Lung (tissue), 16 donors: ENCODE measurements around the gene C3orf33. TPM values are rescaled to one million over a fixed set of nuclear protein-coding genes. Genes with fewer than 3 reads are reported as not detected.

Source experiments
- ATAC-seq: fragments of 200-7000 bp; cut with Tn5 transposase; one replicate; pipeline ENCODE4 v1.9.1; 2020; ENCODE audit warnings: moderate number of reproducible peaks; ENCODE audit not compliant: insufficient read depth, low FRiP score
- DNase-seq, 3 donors: peaks; one replicate each; pipeline ENCODE4 v3.0.0-alpha.2; 2013 to 2017
- H3K27ac ChIP-seq, 2 donors: one replicate each; pipeline ENCODE4 v1.5.1; 2013; ENCODE audit warnings: mild to moderate bottlenecking in 2 of 2, moderate library complexity in 2 of 2, control low read depth in 1 of 2, inconsistent platforms in 1 of 2, low read depth in 1 of 2, low read length in 1 of 2
- H3K27me3 ChIP-seq, 3 donors: one replicate each; pipeline ENCODE4 v1.5.1; 2013; ENCODE audit warnings: low read length in 2 of 3; ENCODE audit not compliant: control insufficient read depth in 3 of 3, insufficient read depth in 3 of 3
- H3K36me3 ChIP-seq, 4 donors: one replicate each; pipeline ENCODE4 v1.5.1; 2013; ENCODE audit warnings: low read length in 4 of 4, mild to moderate bottlenecking in 1 of 4, moderate library complexity in 1 of 4; ENCODE audit not compliant: control insufficient read depth in 4 of 4, insufficient read depth in 4 of 4
- H3K4me1 ChIP-seq, 5 donors: one replicate each; pipeline ENCODE4 v1.5.1; 2013; ENCODE audit warnings: low read length in 5 of 5, mild to moderate bottlenecking in 2 of 5, moderate library complexity in 1 of 5; ENCODE audit not compliant: control insufficient read depth in 5 of 5, insufficient read depth in 5 of 5
- H3K4me3 ChIP-seq: one replicate; pipeline ENCODE4 v1.5.1; 2013; ENCODE audit warnings: mild to moderate bottlenecking, control low read depth, moderate library complexity
- H3K9ac ChIP-seq, 2 donors: one replicate each; pipeline ENCODE4 v1.5.1; 2013; ENCODE audit warnings: low read length in 2 of 2, control low read depth in 1 of 2; ENCODE audit not compliant: insufficient read depth in 1 of 2
- H3K9me3 ChIP-seq, 4 donors: one replicate each; pipeline ENCODE4 v1.5.1; 2013; ENCODE audit warnings: low read length in 3 of 4, mild to moderate bottlenecking in 1 of 4, moderate library complexity in 1 of 4; ENCODE audit not compliant: control insufficient read depth in 4 of 4, insufficient read depth in 3 of 4
- WGBS, 2 donors: extraction: QIAGEN DNeasy Blood & Tissue Kit; methylation state at CpG; one replicate each; pipeline ENCODE4 v1.1.7; 2013; 5-methylcytosine and 5-hydroxymethylcytosine counted together
- long read RNA-seq, 5 donors: transcript quantifications; one replicate each; lab custom pipeline, GENCODE V29; 2026
- polyA plus RNA-seq, 2 donors: library from polyadenylated mRNA; stranded (reverse); fragments of 200-250 nt; gene quantifications; one replicate each; pipeline ENCODE4 v1.2.1, GENCODE V29; 2013
- total RNA-seq, 2 donors: library from RNA; depleted of rRNA in 1 of 2; stranded (reverse); fragments of >200 nt in 1 of 2; gene quantifications; one replicate each; pipeline ENCODE4 v1.2.1, GENCODE V29; 2014 to 2021
- TF ChIP-seq, protein P1 (sequence below): IDR thresholded peaks from 2 replicates; pipeline ENCODE4 v1.5.1; 2012; ENCODE audit warnings: mild to moderate bottlenecking; ENCODE audit errors: control extremely low read depth, extremely low read depth
- donor health status: control.
- donor health status: control.
- donor health status: Bipolar disorder and iron deficiency.
- donor health status: healthy.
- donor health status: DM: yes; HTN: yes; CAD: no.

The C3orf33 gene
- 1 to 10 TPM; 2.3 to 4.9 TPM for total RNA-seq
- polyA plus RNA-seq: 1 to 10 TPM; 2.6 TPM
- long read RNA-seq, donor 1, transcript C3orf33-201 (5 exons, 1,884 nt): major isoform, 5 of 13 reads
- long read RNA-seq, donor 1, partial matches to known transcripts: 8 of 13 reads
- long read RNA-seq, donor 1, other reads (novel, unspliced or antisense): 0 of 13 reads
- long read RNA-seq, donor 2, partial matches to known transcripts: 0 of 3 reads
- long read RNA-seq, donor 2, other reads (novel, unspliced or antisense): 0 of 3 reads
- long read RNA-seq, donor 3, partial matches to known transcripts: 0 of 1 reads
- long read RNA-seq, donor 3, other reads (novel, unspliced or antisense): 0 of 1 reads
- long read RNA-seq, donor 4: 0 reads
- long read RNA-seq, donor 5, partial matches to known transcripts: 0 of 3 reads
- long read RNA-seq, donor 5, other reads (novel, unspliced or antisense): 0 of 3 reads

DNA sequence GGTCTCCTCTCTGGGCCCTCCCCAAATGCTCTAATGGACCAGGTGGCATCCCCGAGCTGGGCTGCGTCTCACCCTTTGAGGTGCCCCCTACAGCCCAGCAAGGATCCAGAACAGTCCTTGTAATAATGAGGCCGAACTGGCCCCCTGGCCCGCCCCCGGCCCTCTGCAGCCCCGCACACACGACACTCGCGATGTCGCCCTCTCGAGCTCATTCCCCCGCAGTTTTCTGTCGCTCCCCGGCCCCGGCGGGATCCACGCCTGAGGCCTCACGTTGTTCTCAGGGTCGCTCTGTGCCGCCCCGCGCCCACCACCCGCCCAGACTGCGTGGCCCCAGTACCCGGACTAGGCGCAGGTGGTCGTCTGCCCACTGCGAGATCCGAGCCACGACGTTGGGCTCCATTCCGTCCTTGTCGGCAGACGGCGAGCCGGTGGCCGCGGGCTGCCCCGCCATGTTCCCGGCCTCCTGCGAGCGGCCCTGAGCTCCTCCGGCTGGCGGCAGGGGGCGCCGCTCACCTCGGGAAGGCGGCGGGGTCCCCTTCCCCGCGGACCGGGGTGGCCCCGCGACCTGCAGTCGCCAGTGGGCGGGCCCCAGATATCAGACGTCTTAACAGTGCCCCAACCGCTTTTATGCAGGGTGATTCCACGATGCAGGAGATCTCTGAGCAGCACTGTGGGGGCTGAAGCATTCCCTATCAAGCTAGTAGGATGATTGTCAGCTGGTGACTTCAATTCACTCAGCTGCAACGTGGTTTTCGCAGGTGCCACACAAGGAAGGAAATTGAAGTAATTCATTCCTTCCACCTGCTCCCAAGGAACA, at the start of gene C3orf33:
C3orf33 (minus strand) TSS at position 477 of the 817 bp plus-strand sequence; CDS start at position 451, 26 bp downstream.
- H3K36me3 ChIP-seq: peaks cover 0 to 4% (median 0%) of the 10 kb centered on the region in 4 donors
- no peaks in the 10 kb centered on the region for H3K27me3 ChIP-seq
- 1% methylated on average over 61 of the region's 61 CpGs for WGBS, 2 donors
- peak; percentile 96 for ATAC-seq
- H3K27ac ChIP-seq: peak within 1 kb of the TSS; percentile 79 to 90
- peaks cover 0 to 4% (median 0%) of the 10 kb centered on the region in 5 donors for H3K4me1 ChIP-seq
- H3K4me3 ChIP-seq: peak within 1 kb of the TSS; percentile 75
- no peaks in the 10 kb centered on the region for H3K9me3 ChIP-seq
- H3K9ac ChIP-seq: peak within 1 kb of the TSS; percentile 24 to 82
- TF ChIP-seq, protein P1, sequence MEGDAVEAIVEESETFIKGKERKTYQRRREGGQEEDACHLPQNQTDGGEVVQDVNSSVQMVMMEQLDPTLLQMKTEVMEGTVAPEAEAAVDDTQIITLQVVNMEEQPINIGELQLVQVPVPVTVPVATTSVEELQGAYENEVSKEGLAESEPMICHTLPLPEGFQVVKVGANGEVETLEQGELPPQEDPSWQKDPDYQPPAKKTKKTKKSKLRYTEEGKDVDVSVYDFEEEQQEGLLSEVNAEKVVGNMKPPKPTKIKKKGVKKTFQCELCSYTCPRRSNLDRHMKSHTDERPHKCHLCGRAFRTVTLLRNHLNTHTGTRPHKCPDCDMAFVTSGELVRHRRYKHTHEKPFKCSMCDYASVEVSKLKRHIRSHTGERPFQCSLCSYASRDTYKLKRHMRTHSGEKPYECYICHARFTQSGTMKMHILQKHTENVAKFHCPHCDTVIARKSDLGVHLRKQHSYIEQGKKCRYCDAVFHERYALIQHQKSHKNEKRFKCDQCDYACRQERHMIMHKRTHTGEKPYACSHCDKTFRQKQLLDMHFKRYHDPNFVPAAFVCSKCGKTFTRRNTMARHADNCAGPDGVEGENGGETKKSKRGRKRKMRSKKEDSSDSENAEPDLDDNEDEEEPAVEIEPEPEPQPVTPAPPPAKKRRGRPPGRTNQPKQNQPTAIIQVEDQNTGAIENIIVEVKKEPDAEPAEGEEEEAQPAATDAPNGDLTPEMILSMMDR: peak; percentile 67
- peak; percentile 70 to 78 (median 77) for DNase-seq

- Histone ChIP-seq H3K4me1 (peaks cover 4 to 25% (median 13%) of the 10 kb centered on the region in 5 donors), H3K27ac (peak within 1 kb of the TSS; percentile 96), H3K4me3 (peak within 1 kb of the TSS; percentile 74), H3K9ac (peak within 1 kb of the TSS; percentile 65 to 86), H3K27me3 (no peaks in the 10 kb centered on the region), H3K36me3 (peaks cover 0 to 2% (median 0%) of the 10 kb centered on the region in 4 donors), H3K9me3 (no peaks in the 10 kb centered on the region)
- TF ChIP-seq, protein P1: no peak
- peak; percentile 98 for ATAC-seq
- DNase-seq: peak; percentile 99
- 0% methylated on average over 50 of the region's 50 CpGs for WGBS, 2 donors
Observed at GRCh38 chr3:155854141-155854940, 48.3 kb upstream of the C3orf33 start, which contains the start of gene SLC33A1. Gene SLC33A1, minus strand, starts transcription at chr3:155854427. Its CDS starts 430 bp downstream, at chr3:155853997.

GRCh38 chr3:155853214-155854140, 47.4 kb upstream of the C3orf33 start:
- H3K9me3 ChIP-seq: no peaks in the 10 kb centered on the region
- WGBS, 2 donors: 2% methylated on average over 45 of the region's 45 CpGs
- H3K4me3 ChIP-seq: peak overlapping the region; percentile 74
- peak; percentile 2 for ATAC-seq
- DNase-seq: peak in 2 of 3 donors; percentile 34
- H3K36me3 ChIP-seq: peaks cover 0 to 2% (median 0%) of the 10 kb centered on the region in 4 donors
- peak overlapping the region; percentile 88 to 90 for H3K27ac ChIP-seq
- peak overlapping the region; percentile 65 to 86 for H3K9ac ChIP-seq
- TF ChIP-seq, protein P1: no peak
- H3K4me1 ChIP-seq: peaks cover 4 to 25% (median 13%) of the 10 kb centered on the region in 5 donors
- no peaks in the 10 kb centered on the region for H3K27me3 ChIP-seq
